Body of pancreas (tissue), 4 donors: ENCODE measurements around the gene ADAMTS13.

Experiments
- POLR2A ChIP-seq, 3 donors: fragments of 450-650 bp; IDR thresholded peaks; one replicate each; pipeline ENCODE4 v1.6.1; 2016; ENCODE audit warnings: antibody characterized with exemption in 3 of 3, mild to moderate bottlenecking in 2 of 3
- TF ChIP-seq, protein P1 (sequence below), 7 experiments: fragments of 450-650 bp in 4 of 7; fragments of 200-600 bp in 3 of 7; sonication (generic) in 3 of 7; IDR thresholded peaks; one replicate each; pipeline ENCODE4 v1.5.1; 2016 to 2019; ENCODE audit warnings: antibody characterized with exemption in 7 of 7

DNA sequence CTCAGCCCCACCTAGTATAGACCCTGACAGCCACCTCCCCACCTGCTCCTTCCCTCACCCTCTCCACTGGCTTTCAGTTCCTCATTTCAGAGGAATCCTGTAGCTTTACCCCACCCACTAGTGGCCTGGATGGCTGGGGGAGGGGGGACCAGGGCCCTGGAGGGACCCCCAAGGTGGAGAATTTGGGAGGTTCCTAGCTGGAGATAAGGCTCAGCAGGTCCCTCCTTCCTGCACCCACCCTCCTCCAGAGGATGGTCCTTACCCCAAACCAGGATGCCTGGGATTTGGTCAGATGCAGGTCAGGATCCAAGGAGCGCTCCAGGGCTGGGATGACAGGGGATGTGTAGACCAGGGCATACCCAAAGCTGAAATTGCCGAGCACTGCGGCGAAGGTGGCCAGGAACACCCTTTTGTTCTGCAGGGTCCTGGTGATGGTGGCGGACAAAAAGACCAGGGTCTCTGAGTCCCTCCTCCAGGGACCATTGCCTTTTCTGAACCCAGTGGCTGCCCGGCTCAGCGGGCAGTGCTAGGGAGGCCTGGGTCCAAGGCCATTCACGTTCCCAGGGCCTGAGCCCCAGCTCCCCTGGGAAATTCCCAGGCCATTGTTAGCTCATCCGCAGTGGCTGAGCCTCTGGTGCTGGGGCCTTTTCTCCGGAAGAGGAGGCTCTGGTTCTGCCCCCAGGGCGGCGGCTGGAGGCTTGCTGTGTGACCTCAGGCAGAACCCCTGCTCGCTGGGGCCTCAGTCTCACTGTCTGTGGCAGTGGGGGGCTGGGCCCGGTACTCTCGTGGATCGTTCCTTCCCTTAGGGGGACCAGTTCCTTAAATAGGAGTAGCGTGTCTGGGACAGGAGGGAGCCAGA is 56.1 kb downstream of the ADAMTS13 start:
- TF ChIP-seq, protein P1, sequence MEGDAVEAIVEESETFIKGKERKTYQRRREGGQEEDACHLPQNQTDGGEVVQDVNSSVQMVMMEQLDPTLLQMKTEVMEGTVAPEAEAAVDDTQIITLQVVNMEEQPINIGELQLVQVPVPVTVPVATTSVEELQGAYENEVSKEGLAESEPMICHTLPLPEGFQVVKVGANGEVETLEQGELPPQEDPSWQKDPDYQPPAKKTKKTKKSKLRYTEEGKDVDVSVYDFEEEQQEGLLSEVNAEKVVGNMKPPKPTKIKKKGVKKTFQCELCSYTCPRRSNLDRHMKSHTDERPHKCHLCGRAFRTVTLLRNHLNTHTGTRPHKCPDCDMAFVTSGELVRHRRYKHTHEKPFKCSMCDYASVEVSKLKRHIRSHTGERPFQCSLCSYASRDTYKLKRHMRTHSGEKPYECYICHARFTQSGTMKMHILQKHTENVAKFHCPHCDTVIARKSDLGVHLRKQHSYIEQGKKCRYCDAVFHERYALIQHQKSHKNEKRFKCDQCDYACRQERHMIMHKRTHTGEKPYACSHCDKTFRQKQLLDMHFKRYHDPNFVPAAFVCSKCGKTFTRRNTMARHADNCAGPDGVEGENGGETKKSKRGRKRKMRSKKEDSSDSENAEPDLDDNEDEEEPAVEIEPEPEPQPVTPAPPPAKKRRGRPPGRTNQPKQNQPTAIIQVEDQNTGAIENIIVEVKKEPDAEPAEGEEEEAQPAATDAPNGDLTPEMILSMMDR (IDR thresholded peaks at IDR 0.05), result no peak
- TF ChIP-seq POLR2A (IDR thresholded peaks at IDR 0.05), result no peak
